Myocyte (in vitro differentiated cells): ENCODE data around the gene PARD3B. TPM values are rescaled to one million over a fixed set of nuclear protein-coding genes. Genes with fewer than 3 reads are reported as not detected.

Experiments used
- DNase-seq: peaks from one replicate; pipeline ENCODE4 v3.0.0-alpha.2; 2012; ENCODE audit warnings: low read depth
- total RNA-seq: library from RNA; depleted of rRNA; stranded (reverse); fragments of >200 nt; gene quantifications from 2 replicates; pipeline ENCODE4 v1.2.3, GENCODE V29; 2014

Gene PARD3B
- total RNA-seq, 1 donor from 2014 or later = 7.2 TPM

DNA sequence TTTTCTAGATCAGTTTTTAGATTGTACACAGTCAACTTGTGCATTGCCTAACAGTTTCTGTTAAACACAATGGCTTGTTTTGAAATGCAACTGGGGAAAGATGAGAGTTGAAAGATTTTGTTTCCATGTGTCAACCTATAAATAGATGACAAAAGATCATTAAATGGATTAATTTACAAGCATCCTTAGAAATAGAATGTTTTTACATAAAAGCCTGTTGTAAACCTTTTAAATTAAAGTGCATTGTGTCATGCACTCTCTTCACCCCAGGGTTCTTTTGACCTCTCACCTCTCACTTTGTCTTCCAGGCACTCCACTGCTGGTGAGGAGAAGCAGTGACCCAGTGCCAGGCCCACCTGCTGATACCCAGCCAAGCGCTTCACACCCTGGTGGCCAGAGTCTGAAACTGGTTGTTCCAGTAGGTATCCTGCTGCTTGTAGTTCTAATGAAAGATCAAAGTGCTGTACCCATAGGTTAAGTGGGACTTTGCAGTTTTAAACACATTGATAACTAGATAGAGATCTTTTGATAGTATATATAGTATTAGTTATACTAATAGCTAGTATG lies 502.1 kb downstream of the PARD3B start:
- no peak for DNase-seq

DNA sequence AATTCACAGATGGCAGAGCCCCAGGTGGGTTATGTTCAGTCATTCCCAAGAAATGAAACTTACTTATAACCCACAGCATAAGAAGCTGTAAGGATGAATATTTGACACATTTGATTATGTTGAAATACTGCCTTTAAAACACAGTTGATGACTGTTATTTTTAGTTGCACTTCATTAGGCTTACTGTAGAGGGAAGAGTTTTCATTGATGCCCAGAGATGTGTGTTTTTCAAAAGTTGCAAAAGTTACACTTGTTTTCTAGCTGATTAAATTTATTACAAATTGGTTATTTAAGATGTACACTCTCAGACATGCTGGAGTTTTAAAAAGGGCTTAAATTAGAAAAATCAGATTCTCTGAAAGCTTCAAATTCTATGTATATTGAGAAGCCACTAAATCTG lies 506.1 kb downstream of the PARD3B start:
- DNase-seq = no peak

- no peak for DNase-seq
These were observed 507.5 kb downstream of the PARD3B start for GRCh38 chr2:205052781-205053180.

DNA sequence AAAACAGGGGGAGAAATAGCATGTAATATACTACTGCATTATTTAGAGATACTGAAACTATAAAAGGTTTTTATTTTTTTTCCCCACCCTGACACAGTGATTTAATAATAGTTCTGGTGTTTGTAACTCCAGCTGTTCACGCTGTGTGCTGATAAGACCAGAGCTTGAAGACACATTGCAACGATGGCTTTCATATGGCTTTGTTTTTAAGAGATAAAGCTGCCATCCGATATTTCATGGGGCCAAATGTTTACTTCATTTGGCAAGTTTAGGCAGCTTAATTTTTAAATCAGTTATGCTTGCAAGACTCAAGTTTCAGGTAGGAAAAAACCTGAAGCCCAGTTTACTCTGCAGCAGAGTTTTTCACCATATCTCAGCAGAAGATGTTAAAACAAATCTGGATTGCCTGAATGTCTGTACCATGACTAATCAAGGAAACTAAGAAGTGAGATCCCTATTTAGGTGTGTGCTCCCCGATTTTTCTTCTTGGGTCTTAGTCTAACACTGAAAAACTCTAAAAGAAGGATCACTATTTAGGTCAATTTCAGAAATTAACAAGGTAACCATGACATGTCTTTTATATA lies 508.6 kb downstream of the PARD3B start:
- DNase-seq = peak; percentile 18

- no peak for DNase-seq
These were observed 509.5 kb downstream of the PARD3B start for GRCh38 chr2:205054789-205055188.

GRCh38 chr2:205055251-205055650 lies 510.0 kb downstream of the PARD3B start:
- no peak for DNase-seq

DNA sequence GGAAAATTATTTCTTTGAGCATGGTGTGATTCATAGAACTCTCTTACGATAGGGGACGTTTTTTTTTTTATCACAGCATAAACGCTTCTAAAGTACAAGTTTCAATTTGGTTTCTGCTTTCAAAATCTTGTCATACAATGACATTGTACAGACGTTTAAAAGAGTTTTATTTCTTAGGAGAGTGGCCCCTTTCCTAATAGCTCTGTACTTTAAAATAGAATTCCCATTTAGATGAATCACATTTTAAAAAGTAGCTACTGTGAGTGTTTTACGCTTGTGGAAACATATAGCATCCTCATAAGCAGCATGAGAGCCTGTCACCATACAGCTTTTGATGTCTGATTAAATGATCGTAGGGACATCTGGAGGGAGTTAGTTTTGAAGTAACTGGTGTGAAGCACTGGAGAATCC lies 510.9 kb downstream of the PARD3B start:
- DNase-seq = no peak

GRCh38 chr2:205058409-205058808 lies 513.1 kb downstream of the PARD3B start:
- no peak for DNase-seq

GRCh38 chr2:205060269-205060668 lies 515.0 kb downstream of the PARD3B start:
- peak; percentile 47 for DNase-seq

DNA sequence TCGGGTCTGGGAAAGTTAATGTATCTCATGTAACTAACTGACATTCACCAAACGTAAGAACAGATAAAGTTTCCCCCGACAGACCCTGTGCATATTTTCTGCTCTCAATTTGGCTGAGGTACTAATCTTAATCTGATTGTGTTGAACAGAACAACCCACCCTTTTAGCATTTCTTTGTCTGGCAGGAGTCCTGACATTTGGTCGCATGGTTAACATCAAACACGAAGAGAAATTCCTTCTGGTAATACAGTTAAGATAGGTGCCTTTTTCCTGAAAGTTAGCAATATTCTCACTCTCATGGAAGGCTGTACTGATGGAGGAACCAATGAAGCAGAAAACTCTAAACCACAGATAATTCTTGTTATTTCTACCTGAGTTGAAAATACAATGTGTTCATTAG lies 520.8 kb downstream of the PARD3B start:
- no peak for DNase-seq

- no peak for DNase-seq
These were observed 524.7 kb downstream of the PARD3B start for GRCh38 chr2:205069928-205070327.

GRCh38 chr2:205070889-205071288 lies 525.6 kb downstream of the PARD3B start:
- DNase-seq = no peak

DNA sequence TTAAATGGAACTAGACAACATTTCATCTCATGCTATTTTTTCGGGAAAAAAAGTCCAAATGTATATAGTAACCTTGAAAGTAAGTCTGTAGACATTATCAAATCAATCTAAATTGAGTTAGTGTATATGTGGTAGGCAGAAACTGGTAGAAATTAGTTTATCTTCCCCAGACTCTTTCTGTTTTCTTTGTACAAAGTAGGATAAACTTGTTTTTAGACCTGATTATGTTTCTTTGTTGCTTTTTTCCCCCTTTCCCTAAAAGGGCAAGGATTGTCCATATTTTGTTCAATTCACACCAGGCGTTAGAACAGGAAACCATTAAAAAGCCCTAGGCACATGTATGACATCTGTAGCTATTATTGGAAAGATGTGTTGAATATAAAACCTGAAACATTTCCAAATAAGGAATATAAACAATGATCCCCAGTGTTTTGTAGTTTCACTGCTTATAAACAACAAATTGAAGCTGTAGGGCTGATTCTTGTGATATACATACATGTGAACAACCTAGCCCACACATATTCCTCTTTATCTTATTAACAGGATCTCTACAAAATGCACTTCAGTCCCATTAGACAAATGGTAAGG lies 528.3 kb downstream of the PARD3B start:
- DNase-seq = no peak

DNA sequence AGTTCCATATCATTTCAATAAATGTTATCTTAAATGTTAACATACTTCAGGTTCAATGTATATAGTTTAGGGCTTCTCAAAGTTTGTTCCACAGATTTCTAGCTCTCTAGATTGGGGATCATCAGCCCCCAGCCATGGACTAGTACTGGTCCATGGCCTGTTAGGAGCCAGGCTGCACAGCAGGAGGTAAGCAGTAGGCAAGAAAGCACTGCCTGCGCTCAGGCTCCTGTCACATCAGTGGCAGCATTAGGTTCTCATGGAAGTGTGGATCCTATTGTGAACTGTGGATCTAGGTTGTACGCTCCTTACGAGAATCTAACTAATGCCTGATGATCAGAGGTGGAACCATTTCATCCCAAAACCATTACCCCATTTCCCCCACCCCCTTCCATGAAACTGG lies 531.1 kb downstream of the PARD3B start:
- DNase-seq = no peak

DNA sequence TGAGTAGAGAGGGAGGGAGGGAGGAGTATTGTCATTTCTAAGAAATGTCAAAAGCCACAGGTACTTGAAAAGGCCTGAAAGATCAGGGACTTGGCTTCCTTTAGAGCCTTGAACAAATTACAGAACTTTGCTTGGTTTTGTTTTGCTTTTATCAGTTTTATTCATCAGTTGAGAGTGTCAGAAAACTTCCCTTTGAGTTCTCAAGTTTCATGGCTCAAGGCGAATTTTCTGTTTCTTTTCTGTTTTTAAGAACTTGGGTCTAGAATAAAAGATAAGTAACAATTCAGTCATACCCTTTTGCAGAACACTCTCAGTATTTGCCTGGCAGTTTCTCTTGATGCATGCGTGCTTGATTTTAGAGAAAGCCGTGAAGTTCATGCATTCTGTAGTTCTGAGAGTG lies 531.9 kb downstream of the PARD3B start:
- DNase-seq = no peak

DNA sequence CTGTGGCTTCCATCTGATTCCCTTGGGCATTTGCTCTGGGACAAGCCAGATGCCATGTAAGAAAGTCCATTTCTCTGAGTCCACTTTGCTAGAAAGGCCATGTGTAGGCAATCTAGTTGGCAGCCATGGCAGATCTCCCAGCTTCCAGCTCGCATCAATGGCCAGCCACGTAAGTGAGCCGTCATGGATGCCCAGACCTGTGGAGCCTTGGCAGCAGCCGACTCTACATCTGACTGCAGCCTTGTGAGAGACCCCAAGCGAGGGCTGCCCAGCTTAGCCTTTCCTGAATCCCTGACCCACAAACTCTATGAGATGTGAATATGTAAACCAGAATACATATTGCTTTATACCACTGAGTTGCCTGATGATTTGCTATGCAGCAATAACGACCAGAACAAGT lies 533.5 kb downstream of the PARD3B start:
- DNase-seq = no peak

- DNase-seq = no peak
These were observed 533.9 kb downstream of the PARD3B start for GRCh38 chr2:205079173-205079572.

DNA sequence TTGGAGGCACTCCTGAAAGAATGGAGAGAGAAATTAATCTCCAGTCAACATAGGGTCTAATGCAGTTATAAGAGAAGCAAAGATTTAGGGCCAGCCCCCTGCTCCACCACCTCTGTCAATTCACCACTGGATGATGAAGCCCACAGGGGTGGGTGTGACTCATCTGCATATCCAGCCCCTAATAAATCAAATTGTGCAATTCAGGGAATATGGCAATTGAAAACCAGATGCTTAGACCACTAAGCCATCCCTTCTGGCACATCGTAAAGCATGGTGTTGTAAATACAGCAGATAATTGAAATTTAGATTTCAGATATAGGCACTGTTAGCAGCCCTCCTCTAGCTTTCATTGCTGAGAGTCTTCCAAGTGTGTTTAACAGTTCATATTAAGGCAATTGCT lies 541.4 kb downstream of the PARD3B start:
- no peak for DNase-seq

DNA sequence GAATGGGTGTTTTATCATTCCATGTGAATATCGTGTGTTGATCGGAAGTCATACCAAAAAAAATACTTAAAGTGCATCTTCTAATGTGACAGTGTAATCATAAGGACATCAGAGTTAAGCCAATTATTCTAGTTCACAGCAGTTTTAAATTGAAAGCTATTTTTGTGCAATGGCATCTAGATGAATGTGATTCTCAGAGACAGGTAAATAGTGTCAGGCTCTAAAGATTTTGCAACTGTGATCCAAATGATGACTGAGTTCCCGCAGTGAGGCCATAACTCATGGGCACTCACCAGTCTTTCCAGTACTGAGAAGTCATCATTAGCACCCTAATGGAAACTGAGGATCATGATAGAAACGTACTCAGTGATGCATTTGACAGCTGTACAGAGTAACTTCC lies 542.6 kb downstream of the PARD3B start:
- no peak for DNase-seq

DNA sequence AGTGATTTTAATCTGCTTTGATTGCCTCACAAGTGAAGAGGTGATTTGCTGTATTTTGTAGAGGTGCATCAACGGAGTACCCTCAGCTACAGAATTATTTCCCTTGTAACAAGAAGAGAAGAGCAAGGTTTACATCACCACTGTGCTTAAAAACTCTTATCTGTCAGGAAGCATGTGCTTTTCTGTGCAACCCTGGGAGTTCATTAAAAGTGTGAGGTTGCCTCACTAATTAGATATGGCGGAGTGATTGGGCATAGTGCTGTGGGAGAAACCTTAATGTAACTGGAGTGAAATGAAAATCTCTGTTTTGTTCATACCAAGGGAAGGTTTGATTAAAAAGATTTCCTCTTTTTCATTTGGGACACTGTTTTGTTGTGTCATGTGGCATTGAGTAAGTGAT lies 544.7 kb downstream of the PARD3B start:
- no peak for DNase-seq

- DNase-seq = no peak
These were observed 546.1 kb downstream of the PARD3B start for GRCh38 chr2:205091411-205091810.

DNA sequence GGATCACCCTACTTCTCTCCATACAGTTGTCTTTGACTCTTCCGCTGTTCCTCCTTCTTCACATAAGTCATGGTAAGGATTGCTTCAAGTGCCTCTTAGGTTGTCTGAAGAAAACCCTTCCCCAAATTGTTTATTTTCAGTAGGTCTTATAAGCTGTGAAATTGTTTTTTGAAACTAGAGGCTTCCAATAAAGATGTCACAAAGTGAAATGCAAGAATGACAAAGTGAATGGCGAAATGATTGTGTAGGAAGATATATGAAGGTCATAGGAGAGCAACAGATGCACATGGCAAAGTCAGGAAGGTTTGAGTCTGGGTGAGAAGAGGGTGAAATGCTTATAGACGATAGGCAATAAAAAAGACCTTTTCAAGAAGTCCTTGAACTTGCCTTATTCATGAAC lies 548.8 kb downstream of the PARD3B start:
- DNase-seq = no peak

- DNase-seq = no peak
These were observed 558.4 kb downstream of the PARD3B start for GRCh38 chr2:205103699-205104098.
